Measurements from ENCODE around the gene GNAT3. TPM values are rescaled to one million over a fixed set of nuclear protein-coding genes. Genes with fewer than 3 reads are reported as not detected.

The GNAT3 gene
- total and polyA plus RNA-seq, 4 donors: not detected

DNA sequence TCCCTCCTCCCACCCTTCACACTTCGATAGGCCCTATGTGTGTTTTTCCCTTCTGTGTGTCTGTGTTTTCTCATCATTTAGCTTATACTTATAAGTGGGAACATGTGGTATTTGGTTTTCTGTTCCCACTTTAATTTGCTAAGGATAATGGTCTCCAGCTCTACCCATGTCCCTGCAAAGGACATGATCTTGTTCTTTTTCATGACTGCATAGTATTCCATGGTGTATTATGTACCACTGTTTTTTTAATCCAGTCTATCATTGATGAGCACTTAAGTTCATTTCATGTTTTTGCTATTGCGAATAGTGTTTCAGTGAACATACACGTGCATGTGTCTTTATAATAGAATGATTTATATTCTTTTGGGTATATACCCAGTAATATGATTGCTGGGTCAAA lies 46.3 kb upstream of the GNAT3 start:
- Histone ChIP-seq H3K27ac (ENCODE audit: low read depth in 1 of 2, low read length in 2 of 2) (no peak overlapping the region), H3K4me3 (ENCODE audit: low read depth in 1 of 3, low read length in 3 of 3) (no peak overlapping the region), H3K9ac (ENCODE audit: low read depth in 1 of 2, low read length in 2 of 2) (no peak overlapping the region), H3K36me3 (ENCODE audit: control insufficient read depth in 4 of 4, insufficient read depth in 3 of 4, low read depth in 1 of 4, low read length in 3 of 4) (no peaks in the 10 kb centered on the region), H3K4me1 (ENCODE audit: control insufficient read depth in 4 of 4, insufficient read depth in 4 of 4, low read length in 3 of 4) (no peaks in the 10 kb centered on the region), H3K9me3 (ENCODE audit: control insufficient read depth in 4 of 4, low read length in 3 of 4) (peaks cover 0 to 17% (median 0%) of the 10 kb centered on the region in 4 donors), H3K27me3 (ENCODE audit: control insufficient read depth in 4 of 4, insufficient read depth in 4 of 4, low read length in 3 of 4) (no peaks in the 10 kb centered on the region)
- 80% methylated on average over 3 of the region's 3 CpGs for WGBS
- TF ChIP-seq FOXA2 (IDR thresholded peaks at IDR 0.05): no peak
- TF ChIP-seq, protein P1, sequence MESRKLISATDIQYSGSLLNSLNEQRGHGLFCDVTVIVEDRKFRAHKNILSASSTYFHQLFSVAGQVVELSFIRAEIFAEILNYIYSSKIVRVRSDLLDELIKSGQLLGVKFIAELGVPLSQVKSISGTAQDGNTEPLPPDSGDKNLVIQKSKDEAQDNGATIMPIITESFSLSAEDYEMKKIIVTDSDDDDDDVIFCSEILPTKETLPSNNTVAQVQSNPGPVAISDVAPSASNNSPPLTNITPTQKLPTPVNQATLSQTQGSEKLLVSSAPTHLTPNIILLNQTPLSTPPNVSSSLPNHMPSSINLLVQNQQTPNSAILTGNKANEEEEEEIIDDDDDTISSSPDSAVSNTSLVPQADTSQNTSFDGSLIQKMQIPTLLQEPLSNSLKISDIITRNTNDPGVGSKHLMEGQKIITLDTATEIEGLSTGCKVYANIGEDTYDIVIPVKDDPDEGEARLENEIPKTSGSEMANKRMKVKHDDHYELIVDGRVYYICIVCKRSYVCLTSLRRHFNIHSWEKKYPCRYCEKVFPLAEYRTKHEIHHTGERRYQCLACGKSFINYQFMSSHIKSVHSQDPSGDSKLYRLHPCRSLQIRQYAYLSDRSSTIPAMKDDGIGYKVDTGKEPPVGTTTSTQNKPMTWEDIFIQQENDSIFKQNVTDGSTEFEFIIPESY (IDR thresholded peaks at IDR 0.05): no peak
- TF ChIP-seq NR2F2 (IDR thresholded peaks at IDR 0.05): no peak
- TF ChIP-seq FOXA1 (IDR thresholded peaks at IDR 0.05): no peak
- TF ChIP-seq RAD21 (IDR thresholded peaks at IDR 0.05): no peak
- no peak for TF ChIP-seq GABPA (IDR thresholded peaks at IDR 0.05 in 1 of 2, conservative IDR thresholded peaks at IDR 0.05 in 1 of 2)
- TF ChIP-seq HNF4G (IDR thresholded peaks at IDR 0.05): no peak
- no peak for TF ChIP-seq RXRA (IDR thresholded peaks at IDR 0.05)
- no peak for TF ChIP-seq HNF4A (conservative IDR thresholded peaks at IDR 0.05)
- TF ChIP-seq, protein P2, sequence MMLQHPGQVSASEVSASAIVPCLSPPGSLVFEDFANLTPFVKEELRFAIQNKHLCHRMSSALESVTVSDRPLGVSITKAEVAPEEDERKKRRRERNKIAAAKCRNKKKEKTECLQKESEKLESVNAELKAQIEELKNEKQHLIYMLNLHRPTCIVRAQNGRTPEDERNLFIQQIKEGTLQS (IDR thresholded peaks at IDR 0.05): no peak
- no peak for TF ChIP-seq EGR1 (IDR thresholded peaks at IDR 0.05; ENCODE audit: low read depth in 2 of 2)
- TF ChIP-seq, protein P3, sequence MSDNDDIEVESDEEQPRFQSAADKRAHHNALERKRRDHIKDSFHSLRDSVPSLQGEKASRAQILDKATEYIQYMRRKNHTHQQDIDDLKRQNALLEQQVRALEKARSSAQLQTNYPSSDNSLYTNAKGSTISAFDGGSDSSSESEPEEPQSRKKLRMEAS (IDR thresholded peaks at IDR 0.05): no peak
- TF ChIP-seq, protein P4, sequence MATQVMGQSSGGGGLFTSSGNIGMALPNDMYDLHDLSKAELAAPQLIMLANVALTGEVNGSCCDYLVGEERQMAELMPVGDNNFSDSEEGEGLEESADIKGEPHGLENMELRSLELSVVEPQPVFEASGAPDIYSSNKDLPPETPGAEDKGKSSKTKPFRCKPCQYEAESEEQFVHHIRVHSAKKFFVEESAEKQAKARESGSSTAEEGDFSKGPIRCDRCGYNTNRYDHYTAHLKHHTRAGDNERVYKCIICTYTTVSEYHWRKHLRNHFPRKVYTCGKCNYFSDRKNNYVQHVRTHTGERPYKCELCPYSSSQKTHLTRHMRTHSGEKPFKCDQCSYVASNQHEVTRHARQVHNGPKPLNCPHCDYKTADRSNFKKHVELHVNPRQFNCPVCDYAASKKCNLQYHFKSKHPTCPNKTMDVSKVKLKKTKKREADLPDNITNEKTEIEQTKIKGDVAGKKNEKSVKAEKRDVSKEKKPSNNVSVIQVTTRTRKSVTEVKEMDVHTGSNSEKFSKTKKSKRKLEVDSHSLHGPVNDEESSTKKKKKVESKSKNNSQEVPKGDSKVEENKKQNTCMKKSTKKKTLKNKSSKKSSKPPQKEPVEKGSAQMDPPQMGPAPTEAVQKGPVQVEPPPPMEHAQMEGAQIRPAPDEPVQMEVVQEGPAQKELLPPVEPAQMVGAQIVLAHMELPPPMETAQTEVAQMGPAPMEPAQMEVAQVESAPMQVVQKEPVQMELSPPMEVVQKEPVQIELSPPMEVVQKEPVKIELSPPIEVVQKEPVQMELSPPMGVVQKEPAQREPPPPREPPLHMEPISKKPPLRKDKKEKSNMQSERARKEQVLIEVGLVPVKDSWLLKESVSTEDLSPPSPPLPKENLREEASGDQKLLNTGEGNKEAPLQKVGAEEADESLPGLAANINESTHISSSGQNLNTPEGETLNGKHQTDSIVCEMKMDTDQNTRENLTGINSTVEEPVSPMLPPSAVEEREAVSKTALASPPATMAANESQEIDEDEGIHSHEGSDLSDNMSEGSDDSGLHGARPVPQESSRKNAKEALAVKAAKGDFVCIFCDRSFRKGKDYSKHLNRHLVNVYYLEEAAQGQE (IDR thresholded peaks at IDR 0.05): no peak
- no peak for TF ChIP-seq JUND (IDR thresholded peaks at IDR 0.05)
- TF ChIP-seq, protein P5, sequence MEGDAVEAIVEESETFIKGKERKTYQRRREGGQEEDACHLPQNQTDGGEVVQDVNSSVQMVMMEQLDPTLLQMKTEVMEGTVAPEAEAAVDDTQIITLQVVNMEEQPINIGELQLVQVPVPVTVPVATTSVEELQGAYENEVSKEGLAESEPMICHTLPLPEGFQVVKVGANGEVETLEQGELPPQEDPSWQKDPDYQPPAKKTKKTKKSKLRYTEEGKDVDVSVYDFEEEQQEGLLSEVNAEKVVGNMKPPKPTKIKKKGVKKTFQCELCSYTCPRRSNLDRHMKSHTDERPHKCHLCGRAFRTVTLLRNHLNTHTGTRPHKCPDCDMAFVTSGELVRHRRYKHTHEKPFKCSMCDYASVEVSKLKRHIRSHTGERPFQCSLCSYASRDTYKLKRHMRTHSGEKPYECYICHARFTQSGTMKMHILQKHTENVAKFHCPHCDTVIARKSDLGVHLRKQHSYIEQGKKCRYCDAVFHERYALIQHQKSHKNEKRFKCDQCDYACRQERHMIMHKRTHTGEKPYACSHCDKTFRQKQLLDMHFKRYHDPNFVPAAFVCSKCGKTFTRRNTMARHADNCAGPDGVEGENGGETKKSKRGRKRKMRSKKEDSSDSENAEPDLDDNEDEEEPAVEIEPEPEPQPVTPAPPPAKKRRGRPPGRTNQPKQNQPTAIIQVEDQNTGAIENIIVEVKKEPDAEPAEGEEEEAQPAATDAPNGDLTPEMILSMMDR (IDR thresholded peaks at IDR 0.05; ENCODE audit: low read depth, low read length, missing input control): no peak
- no peak for DNase-seq (ENCODE audit: low spot score)

DNA sequence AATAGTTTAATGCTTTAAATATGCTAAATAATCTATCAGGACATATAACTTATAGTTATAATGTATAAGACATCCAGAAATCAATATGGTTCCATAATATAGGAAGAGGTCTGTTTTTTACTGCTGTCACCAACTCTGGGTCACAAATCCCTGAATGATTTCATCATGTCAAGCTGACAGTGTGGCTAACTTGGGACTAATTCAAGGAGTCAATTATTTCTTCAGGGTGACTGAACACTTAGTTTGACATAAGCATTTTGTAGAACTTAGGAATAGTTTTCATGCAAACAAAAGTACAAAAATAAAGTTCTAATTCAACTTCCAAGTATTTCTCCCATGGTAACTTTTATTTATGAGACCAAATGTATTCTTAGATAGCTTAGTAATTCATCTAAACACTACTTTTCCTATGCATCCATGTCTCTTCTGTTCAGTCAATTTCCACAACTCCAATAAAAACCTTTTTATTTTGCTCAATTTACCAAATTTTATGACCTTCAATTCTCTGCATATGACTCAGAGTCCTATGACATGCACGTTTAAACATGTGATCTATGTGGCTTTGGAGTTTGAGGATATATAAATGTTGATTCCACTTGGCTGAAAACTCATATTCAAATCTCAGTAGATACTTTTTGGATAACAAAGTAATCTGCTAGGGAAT lies 40.3 kb upstream of the GNAT3 start:
- Histone ChIP-seq H3K4me3 (ENCODE audit: low read depth in 1 of 3, low read length in 3 of 3) (no peak overlapping the region), H3K9me3 (ENCODE audit: control insufficient read depth in 4 of 4, low read length in 3 of 4) (no peaks in the 10 kb centered on the region), H3K27me3 (ENCODE audit: control insufficient read depth in 4 of 4, insufficient read depth in 4 of 4, low read length in 3 of 4) (no peaks in the 10 kb centered on the region), H3K4me1 (ENCODE audit: control insufficient read depth in 4 of 4, insufficient read depth in 4 of 4, low read length in 3 of 4) (no peaks in the 10 kb centered on the region), H3K27ac (ENCODE audit: low read depth in 1 of 2, low read length in 2 of 2) (no peak overlapping the region), H3K36me3 (ENCODE audit: control insufficient read depth in 4 of 4, insufficient read depth in 3 of 4, low read depth in 1 of 4, low read length in 3 of 4) (no peaks in the 10 kb centered on the region), H3K9ac (ENCODE audit: low read depth in 1 of 2, low read length in 2 of 2) (no peak overlapping the region)
- no peak for DNase-seq (ENCODE audit: low spot score)
- WGBS: 69% methylated on average over 1 of the region's 1 CpG
- TF ChIP-seq EGR1 (IDR thresholded peaks at IDR 0.05; ENCODE audit: low read depth in 2 of 2) (no peak), YY1 (IDR thresholded peaks at IDR 0.05) (no peak), SP1 (IDR thresholded peaks at IDR 0.05) (no peak), JUND (IDR thresholded peaks at IDR 0.05) (no peak), NR2F2 (IDR thresholded peaks at IDR 0.05) (no peak), RAD21 (IDR thresholded peaks at IDR 0.05) (no peak), RXRA (IDR thresholded peaks at IDR 0.05) (no peak), GABPA (IDR thresholded peaks at IDR 0.05 in 1 of 2, conservative IDR thresholded peaks at IDR 0.05 in 1 of 2) (no peak), HNF4A (conservative IDR thresholded peaks at IDR 0.05) (no peak)
- TF ChIP-seq, protein P3 (IDR thresholded peaks at IDR 0.05): no peak
- TF ChIP-seq, protein P4 (IDR thresholded peaks at IDR 0.05): no peak

All from liver (tissue), 9 donors.